Hepatocyte (in vitro differentiated cells): Measurements from ENCODE around the gene NCAPD2. TPM values are rescaled to one million over a fixed set of nuclear protein-coding genes. Genes with fewer than 3 reads are reported as not detected.

Source experiments
- DNase-seq: peaks from one replicate; pipeline ENCODE4 v3.0.0-alpha.2; 2016; ENCODE audit warnings: low spot score
- H2AFZ ChIP-seq: fragments of 200-600 bp; sonication (generic); 2 replicates; pipeline ENCODE4 v1.6.0; 2016; ENCODE audit warnings: antibody characterized with exemption, mild to moderate bottlenecking
- H3K27ac ChIP-seq: fragments of 200-600 bp; sonication (generic); 2 replicates; pipeline ENCODE4 v1.5.1; 2016; ENCODE audit warnings: mild to moderate bottlenecking
- H3K27me3 ChIP-seq: fragments of 200-600 bp; sonication (generic); 2 replicates; pipeline ENCODE4 v1.6.1; 2016
- H3K36me3 ChIP-seq: fragments of 200-600 bp; sonication (generic); replicated peaks from 2 replicates; pipeline ENCODE4 v1.5.1; 2016; ENCODE audit warnings: low read depth; ENCODE audit not compliant: insufficient read depth
- H3K4me1 ChIP-seq: fragments of 200-600 bp; sonication (generic); 2 replicates; pipeline ENCODE4 v1.5.1; 2016; ENCODE audit warnings: mild to moderate bottlenecking, moderate library complexity; ENCODE audit not compliant: insufficient read depth
- H3K4me2 ChIP-seq: fragments of 200-600 bp; sonication (generic); 2 replicates; pipeline ENCODE4 v1.6.0; 2016
- H3K4me3 ChIP-seq: fragments of 200-600 bp; sonication (generic); 2 replicates; pipeline ENCODE4 v1.5.1; 2016; ENCODE audit warnings: mild to moderate bottlenecking
- H3K79me2 ChIP-seq: fragments of 200-600 bp; sonication (generic); 2 replicates; pipeline ENCODE4 v1.6.0; 2017; ENCODE audit warnings: mild to moderate bottlenecking
- H3K9me2 ChIP-seq: fragments of 200-600 bp; sonication (generic); replicated peaks from 2 replicates; pipeline ENCODE4 v1.6.0; 2017; ENCODE audit warnings: mild to moderate bottlenecking; ENCODE audit not compliant: insufficient read depth
- H3K9me3 ChIP-seq: fragments of 200-600 bp; sonication (generic); 2 replicates; pipeline ENCODE4 v1.5.1; 2016; ENCODE audit warnings: low read depth, mild to moderate bottlenecking
- H4K20me1 ChIP-seq: fragments of 200-600 bp; sonication (generic); 2 replicates; pipeline ENCODE4 v1.6.0; 2016; ENCODE audit warnings: mild to moderate bottlenecking; ENCODE audit not compliant: insufficient read depth, poor library complexity, severe bottlenecking
- EZH2 ChIP-seq: fragments of 200-600 bp; sonication (generic); IDR thresholded peaks from 2 replicates; pipeline ENCODE4 v1.6.1; 2016; ENCODE audit warnings: antibody characterized with exemption, mild to moderate bottlenecking, borderline replicate concordance
- EZH2phosphoT487 ChIP-seq: fragments of 200-600 bp; sonication (generic); IDR thresholded peaks from one replicate; pipeline ENCODE4 v1.6.1; 2018; ENCODE audit warnings: antibody characterized with exemption, mild to moderate bottlenecking, low read depth, moderate library complexity; ENCODE audit not compliant: unreplicated experiment, severe bottlenecking
- WGBS: methylation state at CpG from one replicate; pipeline ENCODE4 v1.1.6; 2016; ENCODE audit warnings: low lambda C conversion rate; ENCODE audit errors: missing lambda C conversion rate; 5-methylcytosine and 5-hydroxymethylcytosine counted together
- polyA plus RNA-seq: library from polyadenylated mRNA; unstranded; fragments of >200 nt; fragmentation: Nextera tagmentation; extraction: Ambion mirVana; gene quantifications from 2 replicates; pipeline ENCODE4 v1.2.1, GENCODE V29; 2016
- total RNA-seq: library from RNA; depleted of rRNA; stranded (reverse); fragments of >200 nt; gene quantifications from 2 replicates; pipeline ENCODE4 v1.2.3, GENCODE V29; 2014
- TF ChIP-seq, protein P1 (sequence below): fragments of 200-600 bp; sonication (generic); IDR thresholded peaks from 2 replicates; pipeline ENCODE4 v1.5.1; 2016; ENCODE audit warnings: antibody characterized with exemption, mild to moderate bottlenecking; ENCODE audit not compliant: poor library complexity

NCAPD2 gene, protein sequence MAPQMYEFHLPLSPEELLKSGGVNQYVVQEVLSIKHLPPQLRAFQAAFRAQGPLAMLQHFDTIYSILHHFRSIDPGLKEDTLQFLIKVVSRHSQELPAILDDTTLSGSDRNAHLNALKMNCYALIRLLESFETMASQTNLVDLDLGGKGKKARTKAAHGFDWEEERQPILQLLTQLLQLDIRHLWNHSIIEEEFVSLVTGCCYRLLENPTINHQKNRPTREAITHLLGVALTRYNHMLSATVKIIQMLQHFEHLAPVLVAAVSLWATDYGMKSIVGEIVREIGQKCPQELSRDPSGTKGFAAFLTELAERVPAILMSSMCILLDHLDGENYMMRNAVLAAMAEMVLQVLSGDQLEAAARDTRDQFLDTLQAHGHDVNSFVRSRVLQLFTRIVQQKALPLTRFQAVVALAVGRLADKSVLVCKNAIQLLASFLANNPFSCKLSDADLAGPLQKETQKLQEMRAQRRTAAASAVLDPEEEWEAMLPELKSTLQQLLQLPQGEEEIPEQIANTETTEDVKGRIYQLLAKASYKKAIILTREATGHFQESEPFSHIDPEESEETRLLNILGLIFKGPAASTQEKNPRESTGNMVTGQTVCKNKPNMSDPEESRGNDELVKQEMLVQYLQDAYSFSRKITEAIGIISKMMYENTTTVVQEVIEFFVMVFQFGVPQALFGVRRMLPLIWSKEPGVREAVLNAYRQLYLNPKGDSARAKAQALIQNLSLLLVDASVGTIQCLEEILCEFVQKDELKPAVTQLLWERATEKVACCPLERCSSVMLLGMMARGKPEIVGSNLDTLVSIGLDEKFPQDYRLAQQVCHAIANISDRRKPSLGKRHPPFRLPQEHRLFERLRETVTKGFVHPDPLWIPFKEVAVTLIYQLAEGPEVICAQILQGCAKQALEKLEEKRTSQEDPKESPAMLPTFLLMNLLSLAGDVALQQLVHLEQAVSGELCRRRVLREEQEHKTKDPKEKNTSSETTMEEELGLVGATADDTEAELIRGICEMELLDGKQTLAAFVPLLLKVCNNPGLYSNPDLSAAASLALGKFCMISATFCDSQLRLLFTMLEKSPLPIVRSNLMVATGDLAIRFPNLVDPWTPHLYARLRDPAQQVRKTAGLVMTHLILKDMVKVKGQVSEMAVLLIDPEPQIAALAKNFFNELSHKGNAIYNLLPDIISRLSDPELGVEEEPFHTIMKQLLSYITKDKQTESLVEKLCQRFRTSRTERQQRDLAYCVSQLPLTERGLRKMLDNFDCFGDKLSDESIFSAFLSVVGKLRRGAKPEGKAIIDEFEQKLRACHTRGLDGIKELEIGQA (N-terminal part only)
- total RNA-seq (26.7 and 31.4 TPM in 2 replicates), polyA plus RNA-seq (13.7 and 17.4 TPM in 2 replicates)

DNA sequence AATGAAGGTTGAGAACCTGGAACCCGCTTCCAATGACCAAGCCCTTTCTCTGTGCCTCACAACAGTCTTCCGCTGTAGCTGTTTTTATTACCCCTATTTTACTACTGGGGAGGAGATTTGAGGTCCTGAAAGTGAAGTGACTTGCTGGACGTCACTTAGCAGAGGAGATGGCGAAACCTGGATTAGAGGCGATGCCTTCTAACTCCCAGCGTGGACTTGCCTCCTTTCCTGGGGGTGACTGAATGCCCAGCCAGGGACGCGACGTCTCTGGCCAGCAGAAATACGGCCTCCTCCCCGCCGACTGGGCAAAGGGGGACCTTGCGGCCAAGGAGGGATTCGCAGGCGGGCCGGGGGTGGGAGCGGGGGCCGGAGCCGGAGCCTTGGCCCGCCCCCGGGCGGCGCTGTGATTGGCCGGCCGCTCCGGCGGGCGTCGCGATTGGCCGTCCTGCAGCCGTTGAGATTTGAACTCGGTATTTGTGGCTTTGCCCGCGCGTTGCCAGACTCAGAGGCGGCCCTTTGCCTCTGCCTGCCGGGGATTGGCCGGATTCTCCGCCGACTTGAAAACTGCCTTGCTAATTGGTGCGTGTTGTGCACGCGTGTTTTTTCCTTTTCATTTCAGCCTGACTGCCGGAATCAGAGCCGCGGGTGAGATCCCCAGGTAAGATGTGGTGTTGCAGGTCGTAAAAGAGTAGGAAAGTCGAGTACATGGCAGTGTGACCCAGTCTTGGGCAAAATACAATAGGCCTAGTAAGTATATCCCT, at the start of gene NCAPD2:
Gene NCAPD2, plus strand, starts transcription at position 606 of the 761 bp plus-strand sequence. CDS start 997 bp downstream, outside the sequence.
- peak within 1 kb of the TSS; percentile 74 for H3K4me3 ChIP-seq
- peaks cover 16% of the 10 kb centered on the region for H3K4me1 ChIP-seq
- H3K27ac ChIP-seq: peak within 1 kb of the TSS; percentile 97
- H2AFZ ChIP-seq: peak within 1 kb of the TSS; percentile 82
- peaks cover 51% of the 10 kb centered on the region for H3K79me2 ChIP-seq
- under 1% methylated on average over 48 of the region's 49 CpGs for WGBS
- TF ChIP-seq EZH2: no peak
- TF ChIP-seq, protein P1, sequence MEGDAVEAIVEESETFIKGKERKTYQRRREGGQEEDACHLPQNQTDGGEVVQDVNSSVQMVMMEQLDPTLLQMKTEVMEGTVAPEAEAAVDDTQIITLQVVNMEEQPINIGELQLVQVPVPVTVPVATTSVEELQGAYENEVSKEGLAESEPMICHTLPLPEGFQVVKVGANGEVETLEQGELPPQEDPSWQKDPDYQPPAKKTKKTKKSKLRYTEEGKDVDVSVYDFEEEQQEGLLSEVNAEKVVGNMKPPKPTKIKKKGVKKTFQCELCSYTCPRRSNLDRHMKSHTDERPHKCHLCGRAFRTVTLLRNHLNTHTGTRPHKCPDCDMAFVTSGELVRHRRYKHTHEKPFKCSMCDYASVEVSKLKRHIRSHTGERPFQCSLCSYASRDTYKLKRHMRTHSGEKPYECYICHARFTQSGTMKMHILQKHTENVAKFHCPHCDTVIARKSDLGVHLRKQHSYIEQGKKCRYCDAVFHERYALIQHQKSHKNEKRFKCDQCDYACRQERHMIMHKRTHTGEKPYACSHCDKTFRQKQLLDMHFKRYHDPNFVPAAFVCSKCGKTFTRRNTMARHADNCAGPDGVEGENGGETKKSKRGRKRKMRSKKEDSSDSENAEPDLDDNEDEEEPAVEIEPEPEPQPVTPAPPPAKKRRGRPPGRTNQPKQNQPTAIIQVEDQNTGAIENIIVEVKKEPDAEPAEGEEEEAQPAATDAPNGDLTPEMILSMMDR: no peak
- TF ChIP-seq EZH2phosphoT487: no peak
- H3K27me3 ChIP-seq: no peaks in the 10 kb centered on the region
- H4K20me1 ChIP-seq: no peaks in the 10 kb centered on the region
- no peaks in the 10 kb centered on the region for H3K9me3 ChIP-seq
- no peaks in the 10 kb centered on the region for H3K9me2 ChIP-seq
- DNase-seq: peak; percentile 97
- peak within 1 kb of the TSS; percentile 94 for H3K4me2 ChIP-seq
- no peaks in the 10 kb centered on the region for H3K36me3 ChIP-seq

DNA sequence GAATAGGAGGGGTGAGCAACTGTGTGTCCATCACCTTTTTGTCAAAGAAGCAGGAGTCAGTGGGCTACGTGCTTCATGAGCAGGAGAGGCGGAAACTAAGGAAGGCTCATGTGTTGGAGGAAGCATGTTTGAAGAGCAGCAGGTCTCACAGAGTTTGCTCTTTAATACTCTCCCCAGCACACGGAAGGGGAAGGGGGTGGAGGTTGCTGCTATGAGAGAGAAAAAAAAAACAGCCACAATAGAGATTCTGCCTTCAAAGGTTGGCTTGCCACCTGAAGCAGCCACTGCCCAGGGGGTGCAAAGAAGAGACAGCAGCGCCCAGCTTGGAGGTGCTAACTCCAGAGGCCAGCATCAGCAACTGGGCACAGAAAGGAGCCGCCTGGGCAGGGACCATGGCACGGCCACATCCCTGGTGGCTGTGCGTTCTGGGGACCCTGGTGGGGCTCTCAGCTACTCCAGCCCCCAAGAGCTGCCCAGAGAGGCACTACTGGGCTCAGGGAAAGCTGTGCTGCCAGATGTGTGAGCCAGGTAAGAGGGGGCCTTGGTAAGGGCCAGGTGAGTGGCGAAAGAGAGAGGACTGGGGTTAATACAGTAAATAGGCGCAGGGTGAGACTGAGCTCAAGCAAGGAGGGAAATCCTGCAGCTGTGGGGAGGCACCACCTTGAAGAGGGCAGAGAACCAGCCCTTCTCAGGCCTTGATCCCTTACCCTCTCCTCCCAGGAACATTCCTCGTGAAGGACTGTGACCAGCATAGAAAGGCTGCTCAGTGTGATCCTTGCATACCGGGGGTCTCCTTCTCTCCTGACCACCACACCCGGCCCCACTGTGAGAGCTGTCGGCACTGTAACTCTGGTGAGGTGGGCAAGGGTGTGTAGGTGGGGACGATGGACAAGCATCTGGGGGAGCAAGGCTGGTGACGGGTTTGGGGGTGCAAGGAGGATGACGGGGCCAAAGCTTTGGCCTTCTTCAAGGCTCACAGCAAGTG, 48.9 kb upstream of the NCAPD2 start, which contains the start of gene CD27:
Gene CD27, plus strand, starts transcription at position 252 of the 985 bp plus-strand sequence. Its CDS starts 141 bp downstream, at position 393.
- 91% methylated on average over 16 of the region's 16 CpGs for WGBS
- Histone ChIP-seq H3K27me3 (no peaks in the 10 kb centered on the region), H3K4me3 (no peak within 1 kb of the TSS), H3K4me2 (no peak within 1 kb of the TSS), H4K20me1 (no peaks in the 10 kb centered on the region), H3K27ac (no peak within 1 kb of the TSS), H2AFZ (no peak within 1 kb of the TSS), H3K36me3 (no peaks in the 10 kb centered on the region), H3K9me2 (no peaks in the 10 kb centered on the region), H3K9me3 (no peaks in the 10 kb centered on the region), H3K4me1 (peaks cover 2% of the 10 kb centered on the region), H3K79me2 (peaks cover 4% of the 10 kb centered on the region)
- TF ChIP-seq EZH2: no peak
- no peak for TF ChIP-seq EZH2phosphoT487
- TF ChIP-seq, protein P1: no peak
- no peak for DNase-seq
